Suprapubic skin (tissue), 3 donors: ENCODE results near the gene SEMA4A.

ENCODE experiments used
- CTCF ChIP-seq, 2 donors: fragments of 200-600 bp in 1 of 2; fragments of 450-650 bp in 1 of 2; sonication (generic) in 1 of 2; IDR thresholded peaks; one replicate each; pipeline ENCODE4 v1.5.1; 2016 to 2019; ENCODE audit warnings: antibody characterized with exemption in 2 of 2, mild to moderate bottlenecking in 1 of 2, moderate library complexity in 1 of 2
- POLR2A ChIP-seq, 2 donors: fragments of 450-650 bp; IDR thresholded peaks; one replicate each; pipeline ENCODE4 v1.6.1; 2017; ENCODE audit warnings: antibody characterized with exemption in 2 of 2, mild to moderate bottlenecking in 2 of 2, moderate library complexity in 2 of 2

- no peak for TF ChIP-seq CTCF (IDR thresholded peaks at IDR 0.05)
- TF ChIP-seq POLR2A (IDR thresholded peaks at IDR 0.05): peak; percentile 89 to 96
Observed at GRCh38 chr1:156114101-156114918, 39.1 kb upstream of the SEMA4A start, which contains the start of gene LMNA.
